Spleen (tissue), 11 donors: ENCODE measurements around the gene CRTC3. TPM values are rescaled to one million over a fixed set of nuclear protein-coding genes. Genes with fewer than 3 reads are reported as not detected.

Experiments used
- DNase-seq: peaks from one replicate; pipeline ENCODE4 v3.0.0-alpha.2; 2020
- H3K27ac ChIP-seq, 8 donors: fragments of 200-600 bp; sonication (generic) in 7 of 8; 1 replicate in 4 of 8; 2 replicates in 4 of 8; pipeline versions ENCODE4 v1.5.0 to v1.8.0; 2016 to 2021; ENCODE audit warnings: inconsistent platforms in 4 of 8, mild to moderate bottlenecking in 4 of 8, moderate library complexity in 1 of 8
- H3K27me3 ChIP-seq, 7 donors: fragments of 200-600 bp; sonication (generic) in 6 of 7; replicated peaks in 1 of 7; 1 replicate in 4 of 7; 2 replicates in 3 of 7; pipeline versions ENCODE4 v1.5.0 to v1.8.0; 2016 to 2021; ENCODE audit warnings: inconsistent platforms in 3 of 7, mild to moderate bottlenecking in 1 of 7
- H3K36me3 ChIP-seq, 6 donors: fragments of 200-600 bp; sonication (generic) in 5 of 6; 1 replicate in 4 of 6; 2 replicates in 2 of 6; pipeline versions ENCODE4 v1.5.0 to v1.8.0; 2016 to 2021; ENCODE audit warnings: inconsistent platforms in 2 of 6
- H3K4me1 ChIP-seq, 6 donors: fragments of 200-600 bp; sonication (generic) in 5 of 6; 1 replicate in 3 of 6; 2 replicates in 3 of 6; pipeline versions ENCODE4 v1.5.0 to v1.8.0; 2016 to 2021; ENCODE audit warnings: inconsistent platforms in 3 of 6
- H3K4me3 ChIP-seq, 8 donors: fragments of 200-600 bp; sonication (generic) in 7 of 8; 1 replicate in 4 of 8; 2 replicates in 4 of 8; pipeline versions ENCODE4 v1.5.0 to v1.8.0; 2016 to 2021; ENCODE audit warnings: inconsistent platforms in 4 of 8, mild to moderate bottlenecking in 4 of 8, moderate library complexity in 2 of 8
- H3K9me3 ChIP-seq, 8 donors: fragments of 200-600 bp; sonication (generic) in 7 of 8; 1 replicate in 4 of 8; 2 replicates in 4 of 8; pipeline versions ENCODE4 v1.5.0 to v1.8.0; 2016 to 2021; ENCODE audit warnings: inconsistent platforms in 4 of 8
- CTCF ChIP-seq, 11 experiments: fragments of 200-600 bp in 7 of 11; fragments of 450-650 bp in 4 of 11; sonication (generic) in 4 of 11; IDR thresholded peaks in 8 of 11; conservative IDR thresholded peaks in 3 of 11; 1 replicate in 7 of 11; 2 replicates in 4 of 11; pipeline versions ENCODE4 v1.4.0 to v1.8.0; 2016 to 2021; ENCODE audit warnings: antibody characterized with exemption in 11 of 11, inconsistent platforms in 4 of 11, mild to moderate bottlenecking in 1 of 11
- POLR2A ChIP-seq, 3 donors: fragments of 450-650 bp; IDR thresholded peaks; one replicate each; pipeline ENCODE4 v1.5.1; 2017; ENCODE audit warnings: antibody characterized with exemption in 3 of 3, mild to moderate bottlenecking in 1 of 3
- POLR2AphosphoS5 ChIP-seq, 3 donors: sonication (generic); formaldehyde crosslinking; IDR thresholded peaks; one replicate each; pipeline ENCODE4 v1.5.1; 2017; ENCODE audit warnings: antibody characterized with exemption in 3 of 3
- WGBS, 5 donors: extraction: QIAGEN DNeasy Blood & Tissue Kit in 3 of 5; methylation state at CpG; one replicate each; pipeline versions ENCODE4 v1.1.5 to v1.1.7; 2013 to 2018; 5-methylcytosine and 5-hydroxymethylcytosine counted together
- intact Hi-C: fragments of 100-400 bp; cut with DNase I; formaldehyde crosslinking; loops from one replicate; pipeline ENCODE4 v1.15.0; 2023; ENCODE audit warnings: low total_unique reads
- polyA plus RNA-seq, 3 donors: library from polyadenylated mRNA; stranded (reverse); fragments of 200-250 nt; gene quantifications; one replicate each; pipeline ENCODE4 v1.2.1, GENCODE V29; 2013
- total RNA-seq, 7 donors: library from RNA; depleted of rRNA in 3 of 7; stranded (reverse); fragments of >200 nt in 3 of 7; fragmentation: NEBNext Ultra II Directional in 4 of 7; extraction: Animal tissue kit (Norgen Biotek cat#: 25700) in 4 of 7; gene quantifications; one replicate each; pipeline versions ENCODE4 v1.1.0 to v1.2.1, GENCODE V29; 2016 to 2021
- donor health status: healthy with polysubstance abuse.
- donor health status: DM: no; HTN: no; CAD: no; lungs with moderate emphysema.
- donor health status: DM: no; HTN: no; CAD: no.
- donor health status: Bipolar disorder and iron deficiency.
- donor health status: healthy.
- donor health status: DM: no; HTN: no; CAD: no.
- donor health status: DM: yes; HTN: yes; CAD: no.

Gene CRTC3
- total and polyA plus RNA-seq, 10 donors: 7.7 to 51.2 (median 43.4) TPM

- intact Hi-C loops: no loop called here
- H3K36me3 ChIP-seq: no peaks in the 10 kb centered on the region
- H3K9me3 ChIP-seq: no peaks in the 10 kb centered on the region
- no peaks in the 10 kb centered on the region for H3K27me3 ChIP-seq
- H3K27ac ChIP-seq: peak overlapping the region in 1 of 8 donors; percentile 97
- DNase-seq: no peak
- H3K4me1 ChIP-seq: peaks cover 15 to 68% (median 40%) of the 10 kb centered on the region in 6 donors
- H3K4me3 ChIP-seq: peak overlapping the region; percentile 58 to 90 (median 66)
- WGBS, 5 donors: 60 to 72% (median 68%) methylated on average over 4 of the region's 4 CpGs
- TF ChIP-seq CTCF (IDR thresholded peaks at IDR 0.05 in 8 of 11, conservative IDR thresholded peaks at IDR 0.05 in 3 of 11) (no peak), POLR2AphosphoS5 (IDR thresholded peaks at IDR 0.05) (no peak), POLR2A (IDR thresholded peaks at IDR 0.05) (no peak)
Measured at GRCh38 chr15:90531147-90531546, 1.4 kb downstream of the CRTC3 start.

- peaks cover 11 to 66% (median 33%) of the 10 kb centered on the region in 6 donors for H3K4me1 ChIP-seq
- no peaks in the 10 kb centered on the region for H3K9me3 ChIP-seq
- H3K27ac ChIP-seq: no peak overlapping the region
- no peaks in the 10 kb centered on the region for H3K27me3 ChIP-seq
- no peak for TF ChIP-seq CTCF (IDR thresholded peaks at IDR 0.05 in 8 of 11, conservative IDR thresholded peaks at IDR 0.05 in 3 of 11)
- no peak for TF ChIP-seq POLR2A (IDR thresholded peaks at IDR 0.05)
- TF ChIP-seq POLR2AphosphoS5 (IDR thresholded peaks at IDR 0.05): no peak
- 86 to 90% (median 89%) methylated on average over 5 of the region's 5 CpGs for WGBS, 5 donors
- H3K4me3 ChIP-seq: no peak overlapping the region
- peaks cover 0 to 15% (median 2%) of the 10 kb centered on the region in 6 donors for H3K36me3 ChIP-seq
- no peak for DNase-seq
- intact Hi-C loops: no loop called here
Measured at GRCh38 chr15:90535254-90535653, 5.5 kb downstream of the CRTC3 start.

GRCh38 chr15:90539789-90540188 lies 10.1 kb downstream of the CRTC3 start:
- Histone ChIP-seq H3K9me3 (no peaks in the 10 kb centered on the region), H3K4me3 (peak overlapping the region in 1 of 8 donors; percentile 1), H3K4me1 (peaks cover 0 to 28% (median 6%) of the 10 kb centered on the region in 6 donors), H3K27me3 (no peaks in the 10 kb centered on the region), H3K36me3 (peaks cover 0 to 41% (median 6%) of the 10 kb centered on the region in 6 donors), H3K27ac (peak overlapping the region in 5 of 8 donors; percentile 14 to 55 (median 52))
- WGBS, 5 donors: 77 to 92% (median 86%) methylated on average over 10 of the region's 10 CpGs
- TF ChIP-seq POLR2AphosphoS5 (IDR thresholded peaks at IDR 0.05): no peak
- TF ChIP-seq CTCF (IDR thresholded peaks at IDR 0.05 in 8 of 11, conservative IDR thresholded peaks at IDR 0.05 in 3 of 11): no peak
- no peak for TF ChIP-seq POLR2A (IDR thresholded peaks at IDR 0.05)
- intact Hi-C loops: no loop called here
- DNase-seq: no peak

GRCh38 chr15:90540768-90541167 lies 11.0 kb downstream of the CRTC3 start:
- intact Hi-C loops: no loop called here
- DNase-seq: no peak
- TF ChIP-seq CTCF (IDR thresholded peaks at IDR 0.05 in 8 of 11, conservative IDR thresholded peaks at IDR 0.05 in 3 of 11) (no peak), POLR2A (IDR thresholded peaks at IDR 0.05) (no peak), POLR2AphosphoS5 (IDR thresholded peaks at IDR 0.05) (no peak)
- H3K27me3 ChIP-seq: no peaks in the 10 kb centered on the region
- H3K4me1 ChIP-seq: peaks cover 0 to 24% (median 3%) of the 10 kb centered on the region in 6 donors
- H3K4me3 ChIP-seq: no peak overlapping the region
- WGBS, 5 donors: 78 to 94% (median 90%) methylated on average over 3 of the region's 3 CpGs
- no peaks in the 10 kb centered on the region for H3K9me3 ChIP-seq
- H3K27ac ChIP-seq: peak overlapping the region in 1 of 8 donors; percentile 53
- H3K36me3 ChIP-seq: peaks cover 0 to 41% (median 6%) of the 10 kb centered on the region in 6 donors
